Stimulated activated naive B cell treated with anti-CD40 and anti-IgM and Interleukin-4, amounts not matched to agents 10 μg/mL and 1 μg/mL and 100 μg/mL, for 72 hours (primary cell): ENCODE data around the gene CCSER1.
A peak's percentile ranks its signal among the peaks of the same experiment; 100 is the strongest.

Experiments
- ATAC-seq, 2 donors: fragments of 150-1000 bp; cut with Tn5 transposase; replicated peaks; 2 replicates each; pipeline ENCODE4 v1.10.0; 2021; ENCODE audit warnings: moderate library complexity in 1 of 2
- DNase-seq: peaks from one replicate; pipeline ENCODE4 v3.0.0; 2021
- H3K27ac Mint-ChIP-seq: one replicate; pipeline ENCODE4 v1.8.0; 2022; ENCODE audit warnings: mild to moderate bottlenecking, mixed read lengths
- H3K27me3 Mint-ChIP-seq, 2 donors: one replicate each; pipeline ENCODE4 v1.8.0; 2022; ENCODE audit warnings: mixed read lengths in 2 of 2
- H3K36me3 Mint-ChIP-seq, 2 donors: one replicate each; pipeline ENCODE4 v1.8.0; 2022; ENCODE audit warnings: mixed read lengths in 2 of 2, mild to moderate bottlenecking in 1 of 2
- H3K4me1 Mint-ChIP-seq, 2 donors: one replicate each; pipeline ENCODE4 v1.8.0; 2022; ENCODE audit warnings: mixed read lengths in 2 of 2, mild to moderate bottlenecking in 1 of 2
- H3K4me3 Mint-ChIP-seq, 2 donors: one replicate each; pipeline ENCODE4 v1.8.0; 2022; ENCODE audit warnings: mild to moderate bottlenecking in 2 of 2, mixed read lengths in 2 of 2, moderate library complexity in 1 of 2
- H3K9me3 Mint-ChIP-seq, 2 donors: one replicate each; pipeline ENCODE4 v1.8.0; 2022; ENCODE audit warnings: mixed read lengths in 2 of 2, mild to moderate bottlenecking in 1 of 2

The CCSER1 gene

DNA sequence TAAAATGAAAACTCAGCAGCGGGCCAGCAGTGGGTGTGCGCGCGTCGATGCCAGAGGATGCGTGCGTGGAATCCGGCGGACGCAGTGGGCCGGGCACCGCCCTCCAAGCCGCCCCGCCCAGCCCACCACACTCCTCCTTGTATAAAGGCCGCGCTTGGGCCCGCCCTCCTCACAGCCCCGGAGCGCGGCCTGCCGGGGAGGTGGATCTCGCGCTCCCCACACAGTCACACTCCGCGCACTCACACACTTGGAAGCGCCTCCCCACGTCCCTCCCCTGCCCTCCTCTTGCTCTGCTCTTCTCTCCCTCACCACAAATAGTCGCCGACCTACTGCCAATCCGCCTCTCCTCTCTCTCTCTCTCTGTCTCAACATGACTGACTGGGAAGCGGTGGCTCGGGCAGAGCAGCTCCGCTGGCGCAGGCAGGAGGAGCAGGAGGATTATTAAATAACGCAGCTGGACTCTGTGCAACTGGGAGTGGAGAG is at the start of gene CCSER1:
CCSER1 (plus strand) TSS at position 172 of the 483 bp plus-strand sequence.
- no peaks in the 10 kb centered on the region for H3K36me3 Mint-ChIP-seq
- H3K4me1 Mint-ChIP-seq, result peaks cover 12 to 18% of the 10 kb centered on the region in 2 donors
- H3K4me3 Mint-ChIP-seq, result peak within 1 kb of the TSS; percentile 89 to 96
- H3K9me3 Mint-ChIP-seq, result no peaks in the 10 kb centered on the region
- ATAC-seq (peak; percentile 90 to 92), DNase-seq (peak; percentile 75)
- H3K27me3 Mint-ChIP-seq, result peaks cover 0 to 6% of the 10 kb centered on the region in 2 donors
- H3K27ac Mint-ChIP-seq, result peak within 1 kb of the TSS; percentile 93

DNA sequence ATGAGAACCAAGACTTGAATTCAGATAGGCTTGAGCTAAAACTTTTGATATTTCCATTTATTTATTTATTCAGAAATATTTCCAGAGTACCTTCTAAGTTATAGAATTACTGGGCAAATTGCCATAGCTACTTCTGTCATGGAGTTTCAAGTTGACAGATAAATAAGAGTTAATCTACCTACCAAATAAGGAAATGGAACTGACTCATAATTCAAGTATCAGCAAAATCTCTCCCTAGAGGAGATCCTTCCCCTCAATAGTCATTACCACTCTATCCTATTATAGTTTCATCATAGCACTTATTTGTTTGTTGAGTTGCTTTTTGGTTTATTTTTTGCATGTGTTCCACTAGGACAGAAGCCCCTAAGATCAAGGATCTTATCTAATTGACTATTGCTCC is 48.8 kb upstream of the CCSER1 start:
- ATAC-seq, result peak; percentile 94 to 99
- Mint-ChIP-seq H3K36me3 (no peaks in the 10 kb centered on the region), H3K9me3 (no peaks in the 10 kb centered on the region), H3K27me3 (peaks cover 0 to 9% of the 10 kb centered on the region in 2 donors), H3K4me1 (peaks cover 7 to 19% of the 10 kb centered on the region in 2 donors), H3K27ac (no peak overlapping the region), H3K4me3 (no peak overlapping the region)
- no peak for DNase-seq

DNA sequence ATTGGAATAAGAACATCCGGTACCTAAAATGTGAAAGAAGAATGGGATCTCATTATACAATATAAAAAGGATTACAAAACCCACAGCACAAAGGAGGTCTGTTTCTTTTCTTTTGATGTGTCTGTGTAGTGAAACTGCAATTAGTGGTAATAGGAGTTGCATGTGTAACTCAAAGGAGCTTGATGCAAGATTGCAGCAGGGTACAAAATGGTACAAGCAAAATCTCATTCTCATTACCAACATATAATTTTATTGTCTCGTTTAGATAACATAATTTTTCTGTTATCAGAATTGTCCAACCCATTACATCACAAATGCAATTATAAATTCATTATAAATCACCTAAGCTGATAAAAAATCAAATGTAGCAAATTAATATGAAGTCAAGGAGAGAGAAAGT is 47.1 kb upstream of the CCSER1 start:
- no peaks in the 10 kb centered on the region for H3K36me3 Mint-ChIP-seq
- ATAC-seq, result no peak
- H3K4me1 Mint-ChIP-seq, result peaks cover 11 to 25% of the 10 kb centered on the region in 2 donors
- peaks cover 0 to 2% of the 10 kb centered on the region in 2 donors for H3K27me3 Mint-ChIP-seq
- H3K9me3 Mint-ChIP-seq, result no peaks in the 10 kb centered on the region
- H3K27ac Mint-ChIP-seq, result no peak overlapping the region
- H3K4me3 Mint-ChIP-seq, result no peak overlapping the region
- no peak for DNase-seq

DNA sequence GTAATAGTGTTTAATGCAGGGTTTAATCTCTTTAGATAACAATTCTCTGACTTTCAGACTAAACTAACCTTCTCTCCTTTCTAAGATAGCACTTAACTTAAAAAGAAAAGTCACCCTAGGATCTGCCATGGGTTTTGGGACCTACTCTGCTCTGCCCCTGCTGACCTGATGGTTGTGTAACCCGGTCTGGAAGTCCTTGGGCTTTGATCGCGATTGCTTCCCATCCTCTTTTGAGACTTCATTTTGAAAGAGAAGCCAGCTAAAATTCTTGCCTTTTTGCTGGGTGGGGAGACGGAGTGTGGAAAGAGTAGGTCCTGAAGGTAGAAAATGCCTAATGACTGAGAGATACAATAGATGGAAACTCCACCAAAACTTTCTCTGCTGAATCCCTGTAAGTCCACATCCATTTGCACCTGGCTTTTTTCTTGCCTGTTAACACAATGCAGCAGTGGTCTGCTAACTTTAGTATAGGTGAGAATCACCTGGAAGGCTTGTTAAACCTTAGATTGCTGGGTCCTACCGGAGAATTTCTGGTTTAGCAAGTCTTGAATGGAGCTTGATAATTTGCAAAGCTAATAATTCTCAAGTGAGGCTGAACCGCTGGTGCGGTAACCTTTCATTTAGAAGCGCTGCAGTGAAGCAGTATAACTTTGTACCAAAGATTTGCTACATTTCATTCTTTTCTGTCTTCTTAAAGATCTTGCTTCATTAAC is 45.6 kb upstream of the CCSER1 start:
- H3K27ac Mint-ChIP-seq, result no peak overlapping the region
- ATAC-seq, result no peak
- no peaks in the 10 kb centered on the region for H3K9me3 Mint-ChIP-seq
- no peak for DNase-seq
- H3K4me1 Mint-ChIP-seq, result peaks cover 11 to 23% of the 10 kb centered on the region in 2 donors
- H3K27me3 Mint-ChIP-seq, result no peaks in the 10 kb centered on the region
- H3K4me3 Mint-ChIP-seq, result no peak overlapping the region
- H3K36me3 Mint-ChIP-seq, result no peaks in the 10 kb centered on the region

DNA sequence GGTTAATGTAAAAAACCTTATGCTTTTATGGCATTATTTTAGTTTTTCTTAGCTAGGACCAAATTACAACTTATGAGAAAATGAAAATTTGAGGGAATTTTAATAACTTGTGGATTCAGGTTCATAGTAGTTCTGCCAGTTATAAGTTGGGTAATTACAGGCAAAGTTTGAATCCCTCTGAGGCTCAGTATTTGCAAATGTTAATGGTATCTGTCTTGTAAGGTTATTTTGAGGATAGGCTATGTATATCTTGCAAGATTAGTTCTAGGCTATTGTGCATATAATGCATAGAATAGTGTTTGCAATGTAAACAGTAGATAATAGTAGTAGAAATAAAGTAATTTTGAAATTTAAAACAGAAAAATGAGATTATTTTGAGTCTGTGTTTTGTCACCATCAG is 44.7 kb upstream of the CCSER1 start:
- no peak for DNase-seq
- H3K4me3 Mint-ChIP-seq, result no peak overlapping the region
- H3K4me1 Mint-ChIP-seq, result peaks cover 11 to 23% of the 10 kb centered on the region in 2 donors
- H3K27ac Mint-ChIP-seq, result no peak overlapping the region
- ATAC-seq, result no peak
- H3K27me3 Mint-ChIP-seq, result no peaks in the 10 kb centered on the region
- no peaks in the 10 kb centered on the region for H3K9me3 Mint-ChIP-seq
- no peaks in the 10 kb centered on the region for H3K36me3 Mint-ChIP-seq

DNA sequence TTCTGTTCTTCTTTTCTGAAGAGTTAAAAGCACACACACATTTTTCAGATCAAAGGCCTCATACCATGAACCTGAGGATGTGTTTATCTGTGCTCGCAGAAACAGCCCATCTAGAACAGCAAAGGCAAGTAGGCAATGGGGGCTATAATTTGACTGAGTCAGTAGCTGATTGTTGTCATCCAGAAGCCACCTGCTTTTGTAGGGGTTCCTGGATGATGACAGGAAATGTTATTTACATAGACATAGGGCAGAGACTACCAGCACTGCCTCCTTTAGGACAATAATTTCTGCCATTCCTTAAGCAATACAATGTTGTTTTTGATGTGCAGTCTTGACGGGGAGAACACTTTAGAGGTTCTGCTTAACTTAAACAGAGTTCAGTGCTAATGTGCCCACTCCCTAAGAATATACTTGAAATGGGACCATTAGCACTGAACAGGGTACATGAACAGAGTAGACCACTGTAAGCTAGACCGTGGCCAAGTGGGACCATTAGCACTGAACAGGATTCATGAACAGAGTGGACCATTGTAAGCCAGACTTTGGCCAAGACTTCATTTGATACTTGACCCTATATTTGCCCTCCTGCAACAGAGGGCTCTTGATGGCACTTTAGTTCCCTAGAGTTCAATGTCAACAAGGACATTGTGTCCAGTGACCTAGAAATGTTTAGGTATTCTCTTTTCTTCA is 42.8 kb upstream of the CCSER1 start:
- Mint-ChIP-seq H3K27me3 (peaks cover 0 to 4% of the 10 kb centered on the region in 2 donors), H3K4me3 (no peak overlapping the region), H3K4me1 (peaks cover 10 to 17% of the 10 kb centered on the region in 2 donors), H3K27ac (no peak overlapping the region), H3K9me3 (peaks cover 0 to 2% of the 10 kb centered on the region in 2 donors), H3K36me3 (no peaks in the 10 kb centered on the region)
- DNase-seq (no peak), ATAC-seq (peak; percentile 46 to 76)

DNA sequence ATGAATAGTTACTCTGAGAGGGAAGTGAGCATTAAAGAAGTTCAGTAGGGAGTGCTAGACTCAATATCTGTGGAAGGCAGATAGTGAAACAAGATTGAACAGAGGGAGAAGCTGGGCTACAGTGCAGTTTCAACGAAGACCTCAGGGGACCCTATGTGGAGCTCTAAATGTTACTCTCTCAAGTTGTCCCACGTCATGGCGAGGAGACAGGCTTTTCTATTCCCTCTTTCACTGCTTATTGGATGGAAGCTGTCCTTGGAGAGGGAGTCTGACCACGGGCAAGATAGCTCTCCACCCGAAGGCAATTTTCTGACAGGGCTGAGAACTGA is 42.3 kb upstream of the CCSER1 start:
- Mint-ChIP-seq H3K9me3 (peaks cover 0 to 2% of the 10 kb centered on the region in 2 donors), H3K4me3 (no peak overlapping the region), H3K27me3 (peaks cover 0 to 4% of the 10 kb centered on the region in 2 donors), H3K4me1 (peaks cover 10 to 17% of the 10 kb centered on the region in 2 donors), H3K36me3 (no peaks in the 10 kb centered on the region), H3K27ac (no peak overlapping the region)
- peak in 1 of 2 donors; percentile 31 for ATAC-seq
- DNase-seq, result no peak

DNA sequence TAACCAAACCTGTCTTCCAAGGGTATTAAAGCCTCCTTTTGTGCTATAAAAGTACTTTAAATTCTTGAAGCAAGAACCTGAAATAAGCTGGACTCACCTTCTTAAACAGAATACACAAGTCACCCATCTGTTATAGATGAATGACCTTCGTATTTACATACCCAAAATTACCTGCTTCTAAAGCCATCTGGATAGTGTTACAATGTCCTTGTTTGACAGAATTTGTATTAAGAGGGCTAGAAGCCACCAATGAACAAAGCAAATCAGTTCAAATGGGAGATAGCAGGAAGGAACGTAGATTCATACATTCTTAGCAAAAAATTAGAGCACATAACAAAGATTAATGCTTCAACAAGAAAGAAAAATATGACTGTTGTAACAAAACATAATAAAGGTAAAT is 33.7 kb upstream of the CCSER1 start:
- Mint-ChIP-seq H3K4me1 (no peaks in the 10 kb centered on the region), H3K9me3 (peaks cover 0 to 2% of the 10 kb centered on the region in 2 donors), H3K4me3 (no peak overlapping the region), H3K27ac (no peak overlapping the region), H3K36me3 (no peaks in the 10 kb centered on the region), H3K27me3 (peaks cover 0 to 14% of the 10 kb centered on the region in 2 donors)
- DNase-seq, result no peak
- ATAC-seq, result no peak

DNA sequence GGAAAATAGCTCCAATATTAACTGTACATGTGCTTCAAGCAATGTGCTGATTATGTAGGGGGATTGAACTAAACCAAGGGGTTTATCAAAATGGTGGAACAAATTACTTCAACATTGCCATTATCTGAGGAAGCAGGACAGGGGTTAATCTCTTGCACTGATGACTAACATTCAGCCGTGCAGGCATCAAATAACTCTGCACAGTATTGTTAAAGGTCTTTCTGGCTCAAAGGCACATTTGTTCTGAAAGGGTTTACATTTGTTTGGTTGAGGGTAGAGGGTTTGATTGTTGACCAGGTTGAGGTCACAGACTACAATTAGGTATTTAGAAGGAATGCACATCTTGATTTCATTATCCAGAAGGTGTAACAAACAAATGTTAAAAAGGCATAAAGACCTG is 32.2 kb upstream of the CCSER1 start:
- no peak for DNase-seq
- no peak overlapping the region for H3K27ac Mint-ChIP-seq
- H3K27me3 Mint-ChIP-seq, result peaks cover 0 to 10% of the 10 kb centered on the region in 2 donors
- ATAC-seq, result no peak
- no peaks in the 10 kb centered on the region for H3K36me3 Mint-ChIP-seq
- peaks cover 7 to 10% of the 10 kb centered on the region in 2 donors for H3K4me1 Mint-ChIP-seq
- peaks cover 1 to 4% of the 10 kb centered on the region in 2 donors for H3K9me3 Mint-ChIP-seq
- H3K4me3 Mint-ChIP-seq, result no peak overlapping the region

DNA sequence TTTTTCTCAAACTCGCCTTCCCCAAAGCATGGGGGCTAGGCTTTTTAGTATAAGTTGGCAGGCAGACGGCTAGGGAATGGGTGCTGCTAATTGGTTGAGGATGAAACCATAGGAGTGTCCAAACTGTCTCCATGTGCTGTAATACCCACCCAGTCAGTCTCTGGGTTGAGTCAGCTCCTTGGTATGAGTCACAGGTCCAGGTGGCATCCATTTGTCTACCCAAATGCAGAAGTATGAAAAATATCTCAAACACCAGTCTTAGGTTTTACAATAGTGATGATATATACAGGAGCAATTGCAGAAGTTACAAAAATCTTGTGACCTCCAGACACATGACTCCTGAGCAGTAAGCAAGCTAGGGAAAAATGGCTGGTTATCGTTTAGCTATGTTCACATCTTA is 27.4 kb upstream of the CCSER1 start:
- Mint-ChIP-seq H3K27ac (peak overlapping the region; percentile 28), H3K27me3 (peaks cover 0 to 3% of the 10 kb centered on the region in 2 donors), H3K4me3 (no peak overlapping the region), H3K4me1 (peaks cover 10 to 14% of the 10 kb centered on the region in 2 donors), H3K9me3 (peaks cover 1 to 4% of the 10 kb centered on the region in 2 donors), H3K36me3 (no peaks in the 10 kb centered on the region)
- DNase-seq (peak; percentile 28), ATAC-seq (peak; percentile 99)

DNA sequence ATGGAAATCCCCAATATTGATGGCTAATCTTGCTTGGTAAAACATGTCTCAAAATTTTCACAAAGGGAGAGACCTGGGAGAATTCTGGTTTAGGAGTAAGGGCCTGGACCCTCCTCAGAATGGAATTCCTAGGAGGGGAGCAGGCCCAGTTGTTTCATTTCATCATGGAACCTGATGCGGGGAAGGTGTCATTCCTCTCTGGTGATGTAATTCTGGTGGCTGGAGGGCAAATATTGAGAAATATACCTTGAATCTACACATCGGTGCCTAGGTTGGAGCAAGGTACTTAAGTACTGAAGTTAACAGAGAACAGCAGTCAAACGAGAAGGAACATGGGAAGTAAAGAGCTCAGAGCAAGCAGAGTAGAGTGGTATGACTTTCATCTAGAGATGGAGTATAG is 23.2 kb upstream of the CCSER1 start:
- peaks cover 10 to 14% of the 10 kb centered on the region in 2 donors for H3K4me1 Mint-ChIP-seq
- DNase-seq, result no peak
- no peaks in the 10 kb centered on the region for H3K36me3 Mint-ChIP-seq
- ATAC-seq, result no peak
- no peak overlapping the region for H3K27ac Mint-ChIP-seq
- peaks cover 1 to 4% of the 10 kb centered on the region in 2 donors for H3K9me3 Mint-ChIP-seq
- no peak overlapping the region for H3K4me3 Mint-ChIP-seq
- H3K27me3 Mint-ChIP-seq, result no peaks in the 10 kb centered on the region

DNA sequence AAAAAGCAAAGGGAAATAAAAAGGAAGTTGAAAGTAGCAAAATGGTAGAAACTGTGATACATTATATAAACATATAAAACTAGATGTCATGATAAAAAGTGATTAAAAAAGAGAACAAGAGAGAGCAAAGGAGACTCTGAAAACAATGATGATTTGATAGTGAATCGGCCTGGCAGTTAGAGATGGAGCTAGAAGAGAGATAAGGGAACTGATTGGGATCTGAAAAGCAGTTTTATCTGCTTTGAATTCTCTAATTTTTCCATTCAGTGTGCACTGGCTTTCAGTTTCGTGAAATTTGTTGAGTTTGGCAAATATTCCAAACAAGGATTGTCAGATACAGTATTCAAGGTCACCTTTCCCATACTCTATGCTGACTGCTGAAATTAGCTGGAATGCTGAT is 21.9 kb upstream of the CCSER1 start:
- peaks cover under 1 to 2% of the 10 kb centered on the region in 2 donors for H3K4me1 Mint-ChIP-seq
- no peak overlapping the region for H3K4me3 Mint-ChIP-seq
- no peaks in the 10 kb centered on the region for H3K36me3 Mint-ChIP-seq
- ATAC-seq, result no peak
- no peak for DNase-seq
- H3K27me3 Mint-ChIP-seq, result no peaks in the 10 kb centered on the region
- H3K9me3 Mint-ChIP-seq, result no peaks in the 10 kb centered on the region
- H3K27ac Mint-ChIP-seq, result no peak overlapping the region

DNA sequence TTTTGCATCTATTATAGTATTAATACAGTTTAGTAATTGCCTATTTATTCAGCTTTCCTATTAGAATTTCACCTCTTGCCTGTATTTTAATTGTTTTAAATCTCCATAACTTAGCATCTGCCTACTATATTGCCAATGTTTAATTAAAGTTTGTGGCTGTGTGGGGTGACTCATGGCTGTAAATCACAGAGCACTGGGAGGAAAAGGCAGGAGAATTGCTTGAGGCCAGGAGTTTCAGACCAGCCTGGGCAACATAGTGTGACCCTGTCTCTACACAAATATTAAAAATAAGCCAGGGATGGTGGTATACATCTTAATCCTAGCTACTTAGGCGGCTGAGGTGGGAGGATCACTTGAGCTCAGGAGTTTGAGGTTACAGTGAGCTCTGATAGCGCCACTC is 14.5 kb upstream of the CCSER1 start:
- H3K27ac Mint-ChIP-seq, result no peak overlapping the region
- no peaks in the 10 kb centered on the region for H3K4me1 Mint-ChIP-seq
- H3K4me3 Mint-ChIP-seq, result no peak overlapping the region
- DNase-seq (no peak), ATAC-seq (no peak)
- H3K27me3 Mint-ChIP-seq, result peaks cover 0 to 5% of the 10 kb centered on the region in 2 donors
- no peaks in the 10 kb centered on the region for H3K36me3 Mint-ChIP-seq
- no peaks in the 10 kb centered on the region for H3K9me3 Mint-ChIP-seq

DNA sequence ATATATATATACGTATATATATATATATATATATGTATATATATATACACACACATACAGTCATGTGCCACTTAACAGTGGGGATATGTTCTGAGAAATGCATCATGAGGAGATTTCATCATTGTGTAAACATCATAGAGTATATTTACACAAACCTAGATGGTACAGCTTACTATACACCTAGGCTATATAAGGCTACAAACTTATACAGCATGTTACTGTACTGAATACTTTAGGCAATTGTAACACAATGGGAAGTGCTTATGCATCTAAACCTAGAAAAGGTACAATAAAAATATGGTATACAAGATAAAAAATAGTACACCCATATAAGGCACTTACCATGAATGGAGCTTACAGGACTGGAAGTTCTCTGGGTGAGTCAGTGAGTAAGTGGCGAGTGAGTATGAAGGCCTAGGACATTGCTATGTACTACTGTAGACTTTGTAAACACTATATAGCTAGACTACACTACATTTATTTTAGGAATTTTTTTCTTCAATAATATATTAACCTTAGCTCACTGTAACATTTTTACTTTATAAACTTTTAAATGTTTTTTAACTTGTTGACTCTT is 13.2 kb upstream of the CCSER1 start:
- Mint-ChIP-seq H3K27me3 (peaks cover 0 to 5% of the 10 kb centered on the region in 2 donors), H3K4me1 (peaks cover 4 to 5% of the 10 kb centered on the region in 2 donors), H3K4me3 (no peak overlapping the region), H3K27ac (no peak overlapping the region), H3K36me3 (no peaks in the 10 kb centered on the region), H3K9me3 (no peaks in the 10 kb centered on the region)
- ATAC-seq (no peak), DNase-seq (no peak)
